ENCODE data around the gene OR13C2. TPM values are rescaled to one million over a fixed set of nuclear protein-coding genes. Genes with fewer than 3 reads are reported as not detected.

The OR13C2 gene
- total RNA-seq, 1 donor from 2014 or later, result not detected

GRCh38 chr9:104589626-104590025 is 15.8 kb downstream of the OR13C2 start:
- DNase-seq (no peak), ATAC-seq (ENCODE audit: low read depth) (no peak)
- TF ChIP-seq CTCF (IDR thresholded peaks at IDR 0.05), result no peak
- intact Hi-C loops (cut with micrococcal nuclease), result no loop called here
- POLR2A ChIA-PET, result no interaction called here
- Mint-ChIP-seq H3K36me3 (ENCODE audit: low read depth) (no peaks in the 10 kb centered on the region), H3K9me3 (peaks cover 7% of the 10 kb centered on the region), H3K27ac (no peak overlapping the region), H3K4me1 (no peaks in the 10 kb centered on the region), H3K4me3 (no peak overlapping the region), H3K27me3 (no peaks in the 10 kb centered on the region)
- CTCF ChIA-PET, result no interaction called here

- intact Hi-C loops (cut with micrococcal nuclease), result no loop called here
- no peaks in the 10 kb centered on the region for H3K4me1 Mint-ChIP-seq
- CTCF ChIA-PET, result no interaction called here
- no peaks in the 10 kb centered on the region for H3K9me3 Mint-ChIP-seq
- H3K27me3 Mint-ChIP-seq, result no peaks in the 10 kb centered on the region
- no peaks in the 10 kb centered on the region for H3K36me3 Mint-ChIP-seq (ENCODE audit: low read depth)
- no peak for TF ChIP-seq CTCF (IDR thresholded peaks at IDR 0.05)
- no peak overlapping the region for H3K4me3 Mint-ChIP-seq
- no peak overlapping the region for H3K27ac Mint-ChIP-seq
- DNase-seq (no peak), ATAC-seq (ENCODE audit: low read depth) (no peak)
- POLR2A ChIA-PET, result no interaction called here
Observed at GRCh38 chr9:104586496-104587180, 18.8 kb downstream of the OR13C2 start.

GRCh38 chr9:104580562-104580961 is 24.9 kb downstream of the OR13C2 start:
- ATAC-seq (ENCODE audit: low read depth) (no peak), DNase-seq (no peak)
- H3K4me3 Mint-ChIP-seq, result no peak overlapping the region
- intact Hi-C loops (cut with micrococcal nuclease), result no loop called here
- H3K27me3 Mint-ChIP-seq, result no peaks in the 10 kb centered on the region
- POLR2A ChIA-PET, result no interaction called here
- no peak overlapping the region for H3K27ac Mint-ChIP-seq
- CTCF ChIA-PET, result no interaction called here
- no peaks in the 10 kb centered on the region for H3K36me3 Mint-ChIP-seq (ENCODE audit: low read depth)
- H3K4me1 Mint-ChIP-seq, result no peaks in the 10 kb centered on the region
- no peak for TF ChIP-seq CTCF (IDR thresholded peaks at IDR 0.05)
- H3K9me3 Mint-ChIP-seq, result no peaks in the 10 kb centered on the region

GRCh38 chr9:104577263-104577662 is 28.2 kb downstream of the OR13C2 start:
- TF ChIP-seq CTCF (IDR thresholded peaks at IDR 0.05), result no peak
- ChIA-PET POLR2A (no interaction called here), CTCF (no interaction called here)
- Mint-ChIP-seq H3K4me1 (no peaks in the 10 kb centered on the region), H3K36me3 (ENCODE audit: low read depth) (no peaks in the 10 kb centered on the region), H3K4me3 (no peak overlapping the region), H3K27me3 (no peaks in the 10 kb centered on the region), H3K9me3 (peaks cover 11% of the 10 kb centered on the region), H3K27ac (no peak overlapping the region)
- ATAC-seq (ENCODE audit: low read depth) (no peak), DNase-seq (no peak)
- intact Hi-C loops (cut with micrococcal nuclease), result no loop called here

- Mint-ChIP-seq H3K9me3 (peaks cover 12% of the 10 kb centered on the region), H3K27me3 (no peaks in the 10 kb centered on the region), H3K36me3 (ENCODE audit: low read depth) (no peaks in the 10 kb centered on the region), H3K4me1 (no peaks in the 10 kb centered on the region), H3K27ac (no peak overlapping the region), H3K4me3 (no peak overlapping the region)
- ChIA-PET CTCF (no interaction called here), POLR2A (no interaction called here)
- DNase-seq (no peak), ATAC-seq (ENCODE audit: low read depth) (no peak)
- intact Hi-C loops (cut with micrococcal nuclease), result no loop called here
- no peak for TF ChIP-seq CTCF (IDR thresholded peaks at IDR 0.05)
Observed at GRCh38 chr9:104575456-104575855, 30.0 kb downstream of the OR13C2 start.
